ENCODE results near the gene HBP1. TPM values are rescaled to one million over a fixed set of nuclear protein-coding genes. Genes with fewer than 3 reads are reported as not detected.

The HBP1 gene
- 30.2 and 37.0 TPM in 2 replicates for total RNA-seq (2022)
- Bru-seq, nascent RNA, result percentile 93 among the genes with signal in this experiment
- BruChase-seq, experiment 1, labeled RNA remaining after a 6-hour chase, result percentile 73 among the genes with signal in this experiment
- percentile 90 among the genes with signal in this experiment for BruChase-seq, experiment 2, labeled RNA remaining after a 2-hour chase
- long read RNA-seq, transcript HBP1-201 (11 exons, 2,829 nt), result minor isoform, 8 of 45 reads
- long read RNA-seq, transcript HBP1-208 (11 exons, 2,704 nt), result major isoform, 22 of 45 reads
- long read RNA-seq, partial matches to known transcripts, result 8 of 45 reads
- long read RNA-seq, other reads (novel, unspliced or antisense), result 6 of 45 reads

- no TSS peak for BruUV-seq (replicated peaks)
These were observed at the start of gene HBP1 for GRCh38 chr7:107168233-107169119. Gene HBP1, plus strand, starts transcription at chr7:107169003. Its CDS starts 10,891 bp downstream, at chr7:107179894.

GRCh38 chr7:107119376-107120105 is 49.3 kb upstream of the HBP1 start:
- CTCF ChIA-PET, result interaction anchor here (0.6 kb wide), 1 partner anchor 1027 kb away, joined by 4 read pairs; no protein-coding TSS in a partner anchor
- intact Hi-C loops (cut with micrococcal nuclease), result no loop called here

More at GRCh38 chr7:107168233-107169119, at the start of gene HBP1:
- ChIA-PET POLR2A (interaction anchor here (0.5 to 7.0 kb wide), 43 partner anchors 10 to 1403 kb away, joined by 3 to 126 read pairs (median 3); partner anchors contain the start of genes CBLL1, COG5, DLD and DUS4L), CTCF (interaction anchor here (0.6 to 9.5 kb wide), 11 partner anchors 10 to 583 kb away, joined by 3 to 99 read pairs (median 4); no protein-coding TSS in a partner anchor)
- Mint-ChIP-seq H3K36me3 (ENCODE audit: insufficient read depth, unreplicated experiment) (peaks cover 28% of the 10 kb centered on the region), H3K4me3 (ENCODE audit: unreplicated experiment) (peak within 1 kb of the TSS; percentile 93), H3K4me1 (ENCODE audit: insufficient read depth, unreplicated experiment) (peaks cover 10% of the 10 kb centered on the region), H3K27me3 (ENCODE audit: insufficient read depth, unreplicated experiment) (no peaks in the 10 kb centered on the region), H3K27ac (ENCODE audit: low read depth, unreplicated experiment) (peak within 1 kb of the TSS; percentile 100), H3K9me3 (ENCODE audit: unreplicated experiment) (no peaks in the 10 kb centered on the region)
- DNase-seq (ENCODE audit: unreplicated experiment), result peak; percentile 100
- intact Hi-C loops (cut with micrococcal nuclease), result loop anchor here (10.0 kb wide), 1 partner anchor 1104 kb away; no protein-coding TSS in a partner anchor
- no peak for TF ChIP-seq CTCF (IDR thresholded peaks at IDR 0.05; ENCODE audit: unreplicated experiment)

GRCh38 chr7:107122486-107122911 is 46.3 kb upstream of the HBP1 start:
- H3K4me1 Mint-ChIP-seq (ENCODE audit: insufficient read depth, unreplicated experiment), result no peaks in the 10 kb centered on the region
- no peak overlapping the region for H3K27ac Mint-ChIP-seq (ENCODE audit: low read depth, unreplicated experiment)
- CTCF ChIA-PET, result no interaction called here
- no peak overlapping the region for H3K4me3 Mint-ChIP-seq (ENCODE audit: unreplicated experiment)
- no peaks in the 10 kb centered on the region for H3K36me3 Mint-ChIP-seq (ENCODE audit: insufficient read depth, unreplicated experiment)
- POLR2A ChIA-PET, result no interaction called here
- no peak for TF ChIP-seq CTCF (IDR thresholded peaks at IDR 0.05; ENCODE audit: unreplicated experiment)
- BruUV-seq (replicated peaks), result no TSS peak
- DNase-seq (ENCODE audit: unreplicated experiment), result peak; percentile 25
- H3K9me3 Mint-ChIP-seq (ENCODE audit: unreplicated experiment), result no peaks in the 10 kb centered on the region
- H3K27me3 Mint-ChIP-seq (ENCODE audit: insufficient read depth, unreplicated experiment), result peaks cover 42% of the 10 kb centered on the region
- intact Hi-C loops (cut with micrococcal nuclease), result no loop called here

More at GRCh38 chr7:107119376-107120105, 49.3 kb upstream of the HBP1 start:
- H3K9me3 Mint-ChIP-seq (ENCODE audit: unreplicated experiment), result no peaks in the 10 kb centered on the region
- TF ChIP-seq CTCF (IDR thresholded peaks at IDR 0.05; ENCODE audit: unreplicated experiment), result no peak
- no peak for DNase-seq (ENCODE audit: unreplicated experiment)
- H3K4me3 Mint-ChIP-seq (ENCODE audit: unreplicated experiment), result no peak overlapping the region
- no peaks in the 10 kb centered on the region for H3K36me3 Mint-ChIP-seq (ENCODE audit: insufficient read depth, unreplicated experiment)
- no peaks in the 10 kb centered on the region for H3K4me1 Mint-ChIP-seq (ENCODE audit: insufficient read depth, unreplicated experiment)
- no TSS peak for BruUV-seq (replicated peaks)
- POLR2A ChIA-PET, result interaction anchor here (1.0 kb wide), 1 partner anchor 11 kb away, joined by 3 read pairs; no protein-coding TSS in a partner anchor
- no peak overlapping the region for H3K27ac Mint-ChIP-seq (ENCODE audit: low read depth, unreplicated experiment)
- H3K27me3 Mint-ChIP-seq (ENCODE audit: insufficient read depth, unreplicated experiment), result peaks cover 17% of the 10 kb centered on the region

Measured in MCF 10A (cell line).